IMR-90 (cell line): Measurements from ENCODE around the gene SENP2. TPM values are rescaled to one million over a fixed set of nuclear protein-coding genes. Genes with fewer than 3 reads are reported as not detected.

Experiments
- ATAC-seq: fragments of 200-7000 bp; cut with Tn5 transposase; 2 replicates; pipeline ENCODE4 v1.9.1; 2020; ENCODE audit warnings: low read depth, mild to moderate bottlenecking, moderate library complexity
- BruUV-seq: library from RNA; stranded (reverse); fragments of 400-500 nt; replicated peaks from 2 replicates; lab custom pipeline; 2021; lab: Mats Ljungman, UMichigan
- CTCF ChIA-PET: fragments of 300-600 bp; formaldehyde crosslinking; extraction: SDS; loops from one replicate; lab custom pipeline; 2021; ENCODE audit warnings: antibody characterized with exemption; lab: Yijun Ruan, JAX
- POLR2A ChIA-PET: fragments of 300-600 bp; sonication (Branson Sonifier 250); formaldehyde crosslinking; loops from one replicate; lab custom pipeline; 2022; ENCODE audit warnings: antibody characterized with exemption; ENCODE audit not compliant: unreplicated experiment; lab: Charles Lee
- DNase-seq: peaks from one replicate; pipeline ENCODE4 v3.0.0; 2013
- H2AFZ ChIP-seq: replicated peaks from 2 replicates; pipeline ENCODE3; 2013; ENCODE audit warnings: low read length, mild to moderate bottlenecking; ENCODE audit not compliant: poor library complexity
- H2AK5ac ChIP-seq: 2 replicates; pipeline ENCODE4 v1.6.1; 2013; ENCODE audit warnings: low read depth, low read length, inconsistent platforms
- H2AK9ac ChIP-seq: replicated peaks from 2 replicates; pipeline ENCODE3; 2013; ENCODE audit warnings: mild to moderate bottlenecking, low read depth, low read length, moderate library complexity; ENCODE audit not compliant: poor library complexity
- H2BK120ac ChIP-seq: 2 replicates; pipeline ENCODE4 v1.6.1; 2013; ENCODE audit warnings: low read depth, low read length, inconsistent platforms
- H2BK15ac ChIP-seq: 3 replicates; pipeline ENCODE4 v1.6.1; 2013; ENCODE audit warnings: low read depth, low read length, inconsistent platforms
- H2BK20ac ChIP-seq: 2 replicates; pipeline ENCODE4 v1.6.1; 2013; ENCODE audit warnings: low read depth, mild to moderate bottlenecking, inconsistent platforms, low read length, moderate library complexity
- H2BK5ac ChIP-seq: 2 replicates; pipeline ENCODE4 v1.6.1; 2013; ENCODE audit warnings: mild to moderate bottlenecking, low read depth, low read length, inconsistent platforms; ENCODE audit not compliant: poor library complexity, severe bottlenecking
- H3K14ac ChIP-seq: replicated peaks from 2 replicates; pipeline ENCODE4 v1.6.1; 2013; ENCODE audit warnings: low read depth, low read length, inconsistent platforms
- H3K18ac ChIP-seq: 2 replicates; pipeline ENCODE4 v1.6.1; 2013; ENCODE audit warnings: low read depth, low read length, control low read depth
- H3K23ac ChIP-seq: 2 replicates; pipeline ENCODE4 v1.6.1; 2013; ENCODE audit warnings: low read depth, low read length, inconsistent platforms
- H3K27ac ChIP-seq: 2 replicates; pipeline ENCODE4 v1.5.1; 2013; ENCODE audit warnings: mild to moderate bottlenecking, control low read depth, low read length; ENCODE audit not compliant: insufficient read depth
- H3K27me3 ChIP-seq: 2 replicates; pipeline ENCODE4 v1.6.1; 2013; ENCODE audit warnings: low read length; ENCODE audit not compliant: control insufficient read depth, insufficient read depth
- H3K36me3 ChIP-seq: 2 replicates; pipeline ENCODE4 v1.6.1; 2013; ENCODE audit warnings: low read length, mixed read lengths; ENCODE audit not compliant: control insufficient read depth, insufficient read depth
- H3K4ac ChIP-seq: 2 replicates; pipeline ENCODE4 v1.6.1; 2013; ENCODE audit warnings: low read depth, low read length, inconsistent platforms
- H3K4me1 ChIP-seq: 2 replicates; pipeline ENCODE4 v1.6.1; 2013; ENCODE audit warnings: low read length, mixed read lengths; ENCODE audit not compliant: control insufficient read depth, insufficient read depth
- H3K4me2 ChIP-seq: 2 replicates; pipeline ENCODE4 v1.6.1; 2013; ENCODE audit warnings: low read depth, mild to moderate bottlenecking, control low read depth, low read length, moderate library complexity
- H3K4me3 ChIP-seq: 2 replicates; pipeline ENCODE4 v1.5.1; 2013; ENCODE audit warnings: low read depth, mild to moderate bottlenecking, control low read depth, low read length, moderate library complexity; ENCODE audit not compliant: insufficient read depth
- H3K56ac ChIP-seq: 2 replicates; pipeline ENCODE4 v1.6.1; 2013; ENCODE audit warnings: low read length, inconsistent platforms; ENCODE audit not compliant: insufficient read depth; ENCODE audit errors: extremely low read depth
- H3K79me1 ChIP-seq, 2 experiments: 2 replicates each; pipeline ENCODE4 v1.6.1; 2013; ENCODE audit warnings: low read length in 2 of 2, inconsistent platforms in 1 of 2, low read depth in 1 of 2
- H3K9ac ChIP-seq: 2 replicates; pipeline ENCODE4 v1.6.1; 2013; ENCODE audit warnings: low read depth, low read length, control low read depth
- H3K9me1 ChIP-seq: 2 replicates; pipeline ENCODE4 v1.6.1; 2013; ENCODE audit warnings: low read length, inconsistent platforms; ENCODE audit not compliant: insufficient read depth
- H3K9me3 ChIP-seq: 2 replicates; pipeline ENCODE4 v1.6.1; 2013; ENCODE audit warnings: low read length; ENCODE audit not compliant: control insufficient read depth, insufficient read depth
- H4K20me1 ChIP-seq: 2 replicates; pipeline ENCODE4 v1.6.1; 2013; ENCODE audit warnings: low read length, inconsistent platforms; ENCODE audit not compliant: insufficient read depth
- H4K5ac ChIP-seq: 2 replicates; pipeline ENCODE4 v1.6.1; 2013; ENCODE audit warnings: mild to moderate bottlenecking, low read depth, low read length, control low read depth
- H4K8ac ChIP-seq, 2 experiments: 2 replicates each; pipeline ENCODE4 v1.6.1; 2013; ENCODE audit warnings: low read depth in 2 of 2, low read length in 2 of 2, control low read depth in 1 of 2, inconsistent platforms in 1 of 2
- H4K91ac ChIP-seq: 2 replicates; pipeline ENCODE4 v1.6.1; 2013; ENCODE audit warnings: low read depth, low read length, inconsistent platforms; ENCODE audit not compliant: insufficient read depth
- CTCF ChIP-seq: conservative IDR thresholded peaks from 2 replicates; pipeline ENCODE4 v1.5.1; 2012; ENCODE audit warnings: mild to moderate bottlenecking, low read depth, low read length, improper control_type of control experiment
- WGBS, 2 experiments: methylation state at CpG; one replicate each; pipeline versions ENCODE4 v1.1.5 to v1.1.7; 2013; ENCODE audit warnings: missing lambda C conversion rate in 2 of 2; ENCODE audit not compliant: insufficient read length in 1 of 2; ENCODE audit errors: extremely low coverage in 2 of 2; 5-methylcytosine and 5-hydroxymethylcytosine counted together
- dilution Hi-C: fragments of 300-500 bp; cut with HindIII; formaldehyde crosslinking; loops from one replicate; pipeline ENCODE4 v1.14.3; 2018; ENCODE audit warnings: low sequenced_read_pairs; ENCODE audit not compliant: unreplicated experiment
- in situ Hi-C: fragments of 300-500 bp; cut with MboI; formaldehyde crosslinking; loops from 3 replicates; pipeline ENCODE4 v1.14.3; 2019; ENCODE audit warnings: low sequenced_read_pairs, inconsistent platforms, mixed read lengths
- intact Hi-C: fragments of 100-400 bp; cut with micrococcal nuclease; formaldehyde crosslinking; loops from 2 replicates; pipeline ENCODE4 v1.10.0; 2022
- polyA plus RNA-seq, 3 experiments: library from polyadenylated mRNA; depleted of rRNA; stranded (reverse); fragments of >200 nt; gene quantifications; 2 replicates each; pipeline ENCODE4 v1.2.3, GENCODE V29; 2012; ENCODE audit warnings: low replicate concordance in 1 of 3
- total RNA-seq: library from RNA; depleted of rRNA; stranded (reverse); fragments of >200 nt; gene quantifications from 2 replicates; pipeline ENCODE4 v1.2.3, GENCODE V29; 2012

SENP2 gene
- total and polyA plus RNA-seq, 2 of the 4 experiments (the other 2 are of a cell fraction), result 9.4 to 15.2 TPM

- Histone ChIP-seq H3K23ac (no peak overlapping the region), H2AK9ac (no peak overlapping the region), H3K18ac (no peak overlapping the region), H3K9ac (no peak overlapping the region), H2AFZ (no peak overlapping the region), H4K91ac (no peak overlapping the region), H2BK15ac (no peak overlapping the region), H2BK120ac (no peak overlapping the region), H2BK20ac (no peak overlapping the region), H3K79me1 (no peaks in the 10 kb centered on the region), H3K56ac (no peak overlapping the region), H3K27ac (no peak overlapping the region), H2BK5ac (no peak overlapping the region), H4K20me1 (no peaks in the 10 kb centered on the region), H3K36me3 (no peaks in the 10 kb centered on the region), H3K4me3 (no peak overlapping the region), H3K27me3 (peaks cover 12% of the 10 kb centered on the region), H3K4me1 (no peaks in the 10 kb centered on the region), H3K14ac (no peak overlapping the region), H3K4me2 (no peak overlapping the region; the same call in 1 of the 2 replicates), H2AK5ac (no peak overlapping the region), H3K9me3 (no peaks in the 10 kb centered on the region), H3K4ac (no peak overlapping the region), H3K9me1 (no peaks in the 10 kb centered on the region), H4K8ac (no peak overlapping the region), H4K5ac (no peak overlapping the region)
- ATAC-seq (no peak; the same call in 1 of the 2 replicates), DNase-seq (no peak)
- no TSS peak for BruUV-seq
- intact Hi-C loops, result no loop called here
- POLR2A ChIA-PET, result interaction anchor here (0.6 kb wide), 1 partner anchor 10 kb away, joined by 8 read pairs; the partner anchor contains the start of gene LIPH
- WGBS, 2 experiments, result no CpG with 5 or more reads among the region's 5 CpGs
- no peak for TF ChIP-seq CTCF
- CTCF ChIA-PET, result no interaction called here
- dilution Hi-C loops, result no loop called here
- in situ Hi-C loops, result no loop called here
Observed at GRCh38 chr3:185561958-185562357, 24.1 kb upstream of the SENP2 start.
